Measurements from ENCODE around the gene UROC1.

UROC1 gene

DNA sequence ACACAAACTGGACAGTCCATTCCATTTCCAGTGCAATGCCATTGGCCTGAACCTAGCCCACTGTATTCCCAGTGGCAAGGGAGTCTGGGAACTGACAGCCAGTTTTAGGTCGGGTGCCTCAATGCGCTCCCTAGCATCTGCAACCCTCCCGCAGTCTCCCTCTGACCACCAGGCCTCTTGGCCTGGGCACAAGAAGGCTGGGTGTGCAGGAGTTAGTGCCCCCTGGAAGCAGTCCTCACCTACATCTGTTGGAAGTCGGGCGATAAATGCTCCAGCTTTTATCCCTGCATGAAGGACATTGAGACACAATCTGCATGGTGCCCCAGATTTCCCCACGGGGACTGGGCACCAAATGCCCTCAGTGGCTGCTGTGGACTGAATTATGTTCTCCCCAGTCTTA, 28.4 kb upstream of the UROC1 start:
- TF ChIP-seq, protein P1, sequence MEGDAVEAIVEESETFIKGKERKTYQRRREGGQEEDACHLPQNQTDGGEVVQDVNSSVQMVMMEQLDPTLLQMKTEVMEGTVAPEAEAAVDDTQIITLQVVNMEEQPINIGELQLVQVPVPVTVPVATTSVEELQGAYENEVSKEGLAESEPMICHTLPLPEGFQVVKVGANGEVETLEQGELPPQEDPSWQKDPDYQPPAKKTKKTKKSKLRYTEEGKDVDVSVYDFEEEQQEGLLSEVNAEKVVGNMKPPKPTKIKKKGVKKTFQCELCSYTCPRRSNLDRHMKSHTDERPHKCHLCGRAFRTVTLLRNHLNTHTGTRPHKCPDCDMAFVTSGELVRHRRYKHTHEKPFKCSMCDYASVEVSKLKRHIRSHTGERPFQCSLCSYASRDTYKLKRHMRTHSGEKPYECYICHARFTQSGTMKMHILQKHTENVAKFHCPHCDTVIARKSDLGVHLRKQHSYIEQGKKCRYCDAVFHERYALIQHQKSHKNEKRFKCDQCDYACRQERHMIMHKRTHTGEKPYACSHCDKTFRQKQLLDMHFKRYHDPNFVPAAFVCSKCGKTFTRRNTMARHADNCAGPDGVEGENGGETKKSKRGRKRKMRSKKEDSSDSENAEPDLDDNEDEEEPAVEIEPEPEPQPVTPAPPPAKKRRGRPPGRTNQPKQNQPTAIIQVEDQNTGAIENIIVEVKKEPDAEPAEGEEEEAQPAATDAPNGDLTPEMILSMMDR (IDR thresholded peaks at IDR 0.05; ENCODE audit: low read length, missing control alignments): no peak
- H3K4me3 ChIP-seq (replicated peaks; ENCODE audit: low read depth, low read length): no peak overlapping the region
- DNase-seq (ENCODE audit: low read depth): no peak

DNA sequence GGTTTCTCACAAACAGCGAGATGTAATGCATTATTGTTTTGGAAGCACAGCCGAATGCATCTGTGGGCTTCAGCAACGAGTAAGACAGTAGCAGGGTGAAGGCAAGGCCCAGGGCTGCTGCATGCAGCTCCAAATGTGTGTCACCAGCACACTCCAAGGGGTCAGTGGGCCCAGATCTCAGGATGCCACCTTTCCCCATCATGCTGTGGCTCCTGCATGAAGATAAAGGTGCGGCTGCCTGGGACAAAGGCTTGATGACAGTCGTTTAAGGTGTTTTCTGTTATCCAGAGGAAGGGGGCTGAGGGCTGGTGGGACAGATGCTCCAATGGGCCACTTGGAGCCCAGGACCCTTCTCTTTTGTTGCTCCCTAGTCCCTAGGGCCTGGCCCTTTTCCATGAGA, 28.0 kb upstream of the UROC1 start:
- TF ChIP-seq, protein P1 (IDR thresholded peaks at IDR 0.05; ENCODE audit: low read length, missing control alignments): no peak
- no peak for DNase-seq (ENCODE audit: low read depth)
- H3K4me3 ChIP-seq (replicated peaks; ENCODE audit: low read depth, low read length): no peak overlapping the region

DNA sequence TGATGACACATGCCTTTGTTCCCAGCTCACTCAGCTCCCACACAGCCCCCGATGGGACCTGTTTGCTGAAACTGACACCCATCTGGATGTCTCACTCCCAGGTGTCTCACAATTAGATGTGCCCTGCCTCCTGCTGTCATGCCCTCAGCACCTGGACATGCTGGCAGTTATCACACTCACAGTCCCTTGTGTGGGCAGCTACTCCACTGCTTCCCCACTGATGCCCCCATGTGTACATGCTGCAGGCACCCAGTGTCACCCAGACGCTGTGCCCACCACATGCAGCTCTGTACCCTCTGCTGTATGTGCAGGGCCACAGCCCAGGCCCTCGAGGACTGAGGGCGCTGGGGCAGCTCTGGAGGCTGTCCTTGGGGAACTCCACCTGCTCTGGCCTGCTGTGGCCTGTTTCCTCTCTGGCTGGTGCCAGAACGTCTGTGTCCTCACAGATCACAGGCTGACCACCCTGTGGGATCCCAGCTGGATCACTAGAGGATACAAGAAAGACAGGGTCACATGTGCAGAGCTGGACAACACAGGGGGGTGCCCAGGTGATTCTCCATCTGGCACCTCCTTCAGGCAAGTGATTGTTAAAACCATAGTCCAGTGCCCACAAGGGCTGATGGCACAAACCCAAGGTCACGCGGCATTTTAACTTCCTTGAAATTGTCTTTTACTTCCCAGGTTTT, 27.2 kb upstream of the UROC1 start:
- TF ChIP-seq, protein P1 (IDR thresholded peaks at IDR 0.05; ENCODE audit: low read length, missing control alignments): no peak
- DNase-seq (ENCODE audit: low read depth): no peak
- H3K4me3 ChIP-seq (replicated peaks; ENCODE audit: low read depth, low read length): no peak overlapping the region

DNA sequence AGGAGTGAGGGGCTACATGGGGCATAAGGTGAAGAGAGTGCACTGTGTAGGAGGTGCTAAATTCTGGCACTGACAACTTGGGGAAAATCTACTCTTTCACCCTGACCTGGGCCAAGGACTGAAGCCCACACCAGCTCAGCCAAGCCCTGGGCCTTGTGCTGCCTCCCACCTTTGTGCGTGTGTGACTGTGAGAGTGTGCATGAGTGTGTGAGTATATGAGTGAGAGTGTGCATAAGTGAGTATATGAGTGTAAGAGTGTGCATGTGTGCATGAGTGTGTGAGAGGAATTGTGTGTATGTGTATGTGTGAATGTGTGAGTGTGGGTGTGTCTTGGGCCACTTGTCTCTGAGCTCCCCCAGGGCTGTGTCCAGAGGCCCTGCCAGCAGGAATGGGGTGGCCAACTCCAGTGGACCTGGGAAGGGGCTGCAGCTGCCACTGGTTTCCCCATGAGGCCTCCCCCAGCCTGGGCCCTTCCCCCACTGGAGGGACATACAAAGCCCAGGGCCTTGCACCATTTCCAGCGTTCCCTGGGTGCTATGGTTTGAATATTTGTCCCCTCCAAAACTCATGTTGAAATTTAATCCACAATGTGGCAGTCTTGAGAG, 26.0 kb upstream of the UROC1 start:
- no peak overlapping the region for H3K4me3 ChIP-seq (replicated peaks; ENCODE audit: low read depth, low read length)
- no peak for DNase-seq (ENCODE audit: low read depth)
- TF ChIP-seq, protein P1 (IDR thresholded peaks at IDR 0.05; ENCODE audit: low read length, missing control alignments): no peak

DNA sequence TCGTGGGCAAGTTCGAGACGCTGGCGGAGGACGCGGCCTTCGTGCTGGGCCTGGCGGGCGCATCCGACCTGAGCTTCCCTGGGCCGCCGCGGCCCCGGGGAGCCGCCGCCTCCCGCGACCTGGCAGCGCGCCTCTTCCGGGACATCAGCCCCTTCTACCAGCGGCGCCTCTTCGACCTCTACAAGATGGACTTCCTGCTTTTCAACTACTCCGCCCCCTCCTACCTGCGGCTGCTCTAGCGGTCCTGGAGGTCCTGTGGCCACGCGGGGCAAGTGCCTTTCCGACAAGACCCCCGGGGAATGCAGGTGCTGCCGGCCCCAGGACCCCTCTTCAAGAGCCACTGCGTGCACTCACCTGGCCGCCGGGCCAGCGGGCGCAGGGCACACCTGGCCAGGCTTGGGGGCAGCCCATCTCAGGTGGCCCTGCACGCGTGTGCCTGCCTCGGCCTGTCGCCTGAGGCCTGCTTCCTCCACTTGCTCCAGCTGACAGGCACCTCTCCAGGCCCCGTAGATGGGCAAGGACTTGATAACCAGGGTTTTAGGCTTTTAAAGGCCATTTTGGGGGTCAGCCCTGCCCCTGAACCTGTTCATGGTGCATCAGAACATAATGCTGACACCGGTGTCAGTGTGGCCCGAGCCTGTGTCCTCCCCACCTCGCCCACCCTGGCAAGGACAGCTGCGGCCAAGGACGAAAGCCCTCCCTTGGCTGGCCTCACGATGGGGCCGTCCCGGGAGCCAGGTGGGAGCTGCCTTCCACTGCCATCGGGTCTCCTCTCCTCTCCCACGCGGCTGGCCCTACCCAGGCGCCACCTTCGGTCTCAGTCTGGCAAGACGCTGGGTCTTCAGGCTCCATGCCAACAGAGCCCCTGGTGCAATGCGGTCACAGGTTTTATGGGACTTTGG, 25.0 kb upstream of the UROC1 start:
- DNase-seq (ENCODE audit: low read depth): no peak
- TF ChIP-seq, protein P1 (IDR thresholded peaks at IDR 0.05; ENCODE audit: low read length, missing control alignments): no peak
- no peak overlapping the region for H3K4me3 ChIP-seq (replicated peaks; ENCODE audit: low read depth, low read length)

DNA sequence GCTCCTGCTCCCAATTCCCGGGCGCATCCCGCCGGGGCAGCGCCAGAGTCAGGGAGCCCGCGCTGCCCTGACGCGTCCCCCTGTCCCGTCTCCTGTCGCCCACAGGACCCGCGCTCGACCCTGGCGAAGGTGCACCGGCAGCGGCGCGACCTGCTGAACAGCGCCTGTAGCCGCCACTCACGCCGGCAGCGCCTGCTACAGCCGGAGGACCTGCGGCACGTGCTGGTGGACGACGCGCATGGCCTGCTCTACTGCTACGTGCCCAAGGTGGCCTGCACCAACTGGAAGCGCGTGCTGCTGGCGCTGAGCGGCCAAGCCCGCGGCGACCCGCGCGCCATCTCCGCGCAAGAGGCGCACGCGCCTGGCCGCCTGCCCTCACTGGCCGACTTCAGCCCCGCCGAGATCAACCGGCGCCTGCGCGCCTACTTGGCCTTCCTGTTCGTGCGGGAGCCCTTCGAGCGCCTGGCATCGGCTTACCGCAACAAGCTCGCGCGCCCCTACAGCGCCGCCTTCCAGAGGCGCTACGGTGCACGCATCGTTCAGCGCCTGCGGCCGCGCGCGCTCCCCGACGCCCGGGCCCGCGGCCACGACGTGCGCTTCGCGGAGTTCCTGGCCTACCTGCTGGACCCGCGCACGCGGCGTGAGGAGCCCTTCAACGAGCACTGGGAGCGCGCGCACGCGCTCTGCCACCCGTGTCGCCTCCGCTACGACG, 24.2 kb upstream of the UROC1 start:
- no peak overlapping the region for H3K4me3 ChIP-seq (replicated peaks; ENCODE audit: low read depth, low read length)
- no peak for DNase-seq (ENCODE audit: low read depth)
- TF ChIP-seq, protein P1 (IDR thresholded peaks at IDR 0.05; ENCODE audit: low read length, missing control alignments): no peak

Data from fibroblast of pulmonary artery (primary cell).